ENCODE results near the gene CDH18. TPM values are rescaled to one million over a fixed set of nuclear protein-coding genes. Genes with fewer than 3 reads are reported as not detected.

CDH18 gene
- polyA plus RNA-seq, 1 donor from 2014 or later: 5.6 TPM

GRCh38 chr5:19880859-19881436 is 107.1 kb downstream of the CDH18 start:
- Histone ChIP-seq H3K79me2 (replicated peaks; ENCODE audit: insufficient read depth, low read length) (no peaks in the 10 kb centered on the region), H3F3A (ENCODE audit: insufficient read depth, low read length, poor library complexity, severe bottlenecking) (no peaks in the 10 kb centered on the region), H3K27me3 (ENCODE audit: insufficient read depth, low read depth, low read length) (no peaks in the 10 kb centered on the region), H3K27ac (ENCODE audit: low read length) (no peak overlapping the region), H2AFZ (ENCODE audit: low read depth, low read length) (no peak overlapping the region), H3K4me3 (ENCODE audit: low read length) (no peak overlapping the region), H3K9me3 (ENCODE audit: low read length) (no peaks in the 10 kb centered on the region), H3K9me2 (ENCODE audit: insufficient read depth, low read length) (no peaks in the 10 kb centered on the region), H4K20me1 (ENCODE audit: insufficient read depth) (no peaks in the 10 kb centered on the region), H3K36me3 (ENCODE audit: insufficient read depth, low read length) (no peaks in the 10 kb centered on the region), H3K4me2 (ENCODE audit: low read length) (no peak overlapping the region), H3K9ac (ENCODE audit: low read length) (no peak overlapping the region)
- TF ChIP-seq TAF1 (IDR thresholded peaks at IDR 0.05; ENCODE audit: low read depth) (no peak), EZH2 (IDR thresholded peaks at IDR 0.05; ENCODE audit: borderline replicate concordance, insufficient read depth, low read length, poor library complexity, severe bottlenecking) (no peak), RAD21 (conservative IDR thresholded peaks at IDR 0.05) (no peak), EP300 (conservative IDR thresholded peaks at IDR 0.05; ENCODE audit: poor library complexity, severe bottlenecking) (no peak), SMC3 (conservative IDR thresholded peaks at IDR 0.05; ENCODE audit: poor library complexity) (no peak), CTCF (IDR thresholded peaks at IDR 0.05; ENCODE audit: poor library complexity, severe bottlenecking) (no peak)

DNA sequence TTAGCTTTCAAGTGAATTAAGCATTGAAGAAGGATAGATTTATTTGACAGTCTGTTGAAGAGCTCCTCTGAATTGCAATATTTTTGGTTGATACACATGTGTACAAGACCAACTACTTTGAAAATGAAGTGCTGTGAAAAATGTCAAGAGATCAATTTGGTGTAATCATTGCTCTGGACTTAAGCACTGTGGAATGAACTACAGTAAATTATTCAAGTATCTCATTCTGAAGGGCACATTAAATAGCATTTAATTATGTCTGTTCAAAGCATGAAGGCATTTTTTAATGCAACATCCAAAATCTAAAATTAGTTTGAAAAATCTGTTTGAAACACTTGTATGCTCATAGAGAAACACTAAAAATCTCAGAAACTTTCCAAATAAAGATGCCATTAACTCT is 107.5 kb downstream of the CDH18 start:
- H3K36me3 ChIP-seq (ENCODE audit: insufficient read depth, low read length): no peaks in the 10 kb centered on the region
- no peaks in the 10 kb centered on the region for H3K9me3 ChIP-seq (ENCODE audit: low read length)
- H3K4me2 ChIP-seq (ENCODE audit: low read length): no peak overlapping the region
- no peak overlapping the region for H3K27ac ChIP-seq (ENCODE audit: low read length)
- H3K9ac ChIP-seq (ENCODE audit: low read length): no peak overlapping the region
- H3F3A ChIP-seq (ENCODE audit: insufficient read depth, low read length, poor library complexity, severe bottlenecking): no peaks in the 10 kb centered on the region
- no peak overlapping the region for H3K4me3 ChIP-seq (ENCODE audit: low read length)
- H3K9me2 ChIP-seq (ENCODE audit: insufficient read depth, low read length): no peaks in the 10 kb centered on the region
- no peaks in the 10 kb centered on the region for H3K27me3 ChIP-seq (ENCODE audit: insufficient read depth, low read depth, low read length)
- TF ChIP-seq REST (IDR thresholded peaks at IDR 0.05; ENCODE audit: borderline replicate concordance) (no peak), EP300 (conservative IDR thresholded peaks at IDR 0.05; ENCODE audit: poor library complexity, severe bottlenecking) (no peak), TAF1 (IDR thresholded peaks at IDR 0.05; ENCODE audit: low read depth) (no peak), CTCF (IDR thresholded peaks at IDR 0.05; ENCODE audit: poor library complexity, severe bottlenecking) (no peak), SMC3 (conservative IDR thresholded peaks at IDR 0.05; ENCODE audit: poor library complexity) (no peak), EZH2 (IDR thresholded peaks at IDR 0.05; ENCODE audit: borderline replicate concordance, insufficient read depth, low read length, poor library complexity, severe bottlenecking) (no peak), MXI1 (conservative IDR thresholded peaks at IDR 0.05; ENCODE audit: poor library complexity, severe bottlenecking) (no peak), RAD21 (conservative IDR thresholded peaks at IDR 0.05) (no peak), POLR2AphosphoS5 (IDR thresholded peaks at IDR 0.05) (no peak)
- H2AFZ ChIP-seq (ENCODE audit: low read depth, low read length): no peak overlapping the region
- H3K79me2 ChIP-seq (replicated peaks; ENCODE audit: insufficient read depth, low read length): no peaks in the 10 kb centered on the region
- no peaks in the 10 kb centered on the region for H4K20me1 ChIP-seq (ENCODE audit: insufficient read depth)

All from neural cell (in vitro differentiated cells).